ENCODE data around the gene PDE4DIP.
"Not testable (repeated sequence)": the region's sequence is repeated elsewhere in the genome, so short reads cannot be mapped to it uniquely, and the experiment has no call there.

The PDE4DIP gene

DNA sequence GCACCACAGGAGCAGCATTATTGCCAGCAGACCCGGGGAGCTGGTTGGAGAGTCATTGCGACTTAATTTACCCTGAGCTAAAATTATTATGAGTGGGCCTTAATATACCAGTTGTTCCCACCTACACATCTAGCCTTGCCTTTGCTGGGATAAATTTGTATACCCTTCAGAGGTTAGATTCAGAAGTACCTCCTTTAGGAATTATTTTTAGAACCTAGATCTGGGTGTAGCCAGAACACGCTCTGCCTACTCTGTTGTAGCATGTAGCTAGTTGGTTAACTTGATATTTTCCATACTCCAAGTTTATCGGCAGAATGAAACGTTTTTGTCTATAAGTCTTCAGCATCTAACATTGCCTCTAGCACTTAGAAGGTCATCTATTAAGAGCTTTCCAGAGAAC lies 9.1 kb downstream of the PDE4DIP start:
- DNase-seq; H3K4me3 ChIP-seq (ENCODE audit: low read depth, low read length); H3K36me3 ChIP-seq; H3K27ac ChIP-seq; H3K9me3 ChIP-seq (ENCODE audit: severe bottlenecking); H3K27me3 ChIP-seq (ENCODE audit: insufficient read depth, low read depth, severe bottlenecking): not testable (repeated sequence)

GRCh38 chr1:148854063-148854462 lies 9.8 kb downstream of the PDE4DIP start:
- H3K27ac ChIP-seq; H3K9me3 ChIP-seq (ENCODE audit: severe bottlenecking); H3K27me3 ChIP-seq (ENCODE audit: insufficient read depth, low read depth, severe bottlenecking); H3K4me3 ChIP-seq (ENCODE audit: low read depth, low read length); H3K36me3 ChIP-seq; DNase-seq: not testable (repeated sequence)

- not testable (repeated sequence) for H3K9me3 ChIP-seq (ENCODE audit: severe bottlenecking); H3K36me3 ChIP-seq; H3K4me3 ChIP-seq (ENCODE audit: low read depth, low read length); H3K27ac ChIP-seq; H3K27me3 ChIP-seq (ENCODE audit: insufficient read depth, low read depth, severe bottlenecking); DNase-seq
These were observed 11.1 kb downstream of the PDE4DIP start for GRCh38 chr1:148855367-148855766.

- not testable (repeated sequence) for DNase-seq; H3K4me3 ChIP-seq (ENCODE audit: low read depth, low read length); H3K36me3 ChIP-seq; H3K9me3 ChIP-seq (ENCODE audit: severe bottlenecking); H3K27ac ChIP-seq; H3K27me3 ChIP-seq (ENCODE audit: insufficient read depth, low read depth, severe bottlenecking)
These were observed 15.8 kb downstream of the PDE4DIP start for GRCh38 chr1:148860049-148860448.

DNA sequence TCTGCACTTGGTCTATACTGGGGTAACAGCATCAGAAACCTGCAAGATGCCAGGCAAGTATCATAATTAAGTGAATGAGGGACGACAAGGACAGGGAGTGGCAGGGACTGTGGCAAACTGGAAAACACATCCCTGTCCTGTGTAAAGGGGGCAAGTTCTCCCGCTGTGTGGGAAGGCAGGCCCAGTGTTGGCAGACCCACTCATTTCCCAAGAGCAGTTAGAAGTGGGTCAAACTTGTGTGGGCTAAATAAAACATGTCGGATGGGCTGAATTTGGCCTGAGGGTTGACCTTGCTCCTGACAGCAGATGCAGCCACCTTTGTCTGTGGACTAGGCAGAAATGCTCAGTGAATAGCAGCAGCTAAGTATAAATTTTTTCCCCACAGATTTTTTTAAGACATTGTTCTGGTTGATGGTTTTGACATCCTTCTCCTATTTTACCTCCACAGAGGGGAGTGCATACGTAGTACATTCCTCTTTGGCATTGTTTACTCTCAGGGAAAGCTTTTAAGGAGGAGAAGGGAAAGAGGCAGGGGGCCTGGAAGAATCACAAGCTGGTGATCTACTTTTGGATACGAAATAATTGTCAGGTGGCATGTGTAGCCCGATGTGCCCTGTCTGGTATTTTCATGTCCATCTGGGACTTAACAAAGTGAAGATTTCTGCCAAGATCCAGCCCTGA lies 16.5 kb downstream of the PDE4DIP start:
- H3K4me3 ChIP-seq (ENCODE audit: low read depth, low read length); H3K27me3 ChIP-seq (ENCODE audit: insufficient read depth, low read depth, severe bottlenecking); H3K9me3 ChIP-seq (ENCODE audit: severe bottlenecking); DNase-seq; H3K36me3 ChIP-seq; H3K27ac ChIP-seq: not testable (repeated sequence)

GRCh38 chr1:148862590-148862989 lies 18.4 kb downstream of the PDE4DIP start:
- H3K36me3 ChIP-seq; H3K27ac ChIP-seq; DNase-seq; H3K27me3 ChIP-seq (ENCODE audit: insufficient read depth, low read depth, severe bottlenecking); H3K9me3 ChIP-seq (ENCODE audit: severe bottlenecking); H3K4me3 ChIP-seq (ENCODE audit: low read depth, low read length): not testable (repeated sequence)

- not testable (repeated sequence) for DNase-seq; H3K27ac ChIP-seq; H3K36me3 ChIP-seq; H3K4me3 ChIP-seq (ENCODE audit: low read depth, low read length); H3K9me3 ChIP-seq (ENCODE audit: severe bottlenecking); H3K27me3 ChIP-seq (ENCODE audit: insufficient read depth, low read depth, severe bottlenecking)
These were observed 24.9 kb downstream of the PDE4DIP start for GRCh38 chr1:148868924-148869633.

GRCh38 chr1:148869634-148869961 lies 25.4 kb downstream of the PDE4DIP start:
- not testable (repeated sequence) for H3K9me3 ChIP-seq (ENCODE audit: severe bottlenecking); H3K36me3 ChIP-seq; H3K4me3 ChIP-seq (ENCODE audit: low read depth, low read length); DNase-seq; H3K27ac ChIP-seq; H3K27me3 ChIP-seq (ENCODE audit: insufficient read depth, low read depth, severe bottlenecking)

GRCh38 chr1:148874408-148875388 lies 30.5 kb downstream of the PDE4DIP start:
- not testable (repeated sequence) for H3K36me3 ChIP-seq; DNase-seq; H3K9me3 ChIP-seq (ENCODE audit: severe bottlenecking); H3K27me3 ChIP-seq (ENCODE audit: insufficient read depth, low read depth, severe bottlenecking); H3K27ac ChIP-seq; H3K4me3 ChIP-seq (ENCODE audit: low read depth, low read length)

DNA sequence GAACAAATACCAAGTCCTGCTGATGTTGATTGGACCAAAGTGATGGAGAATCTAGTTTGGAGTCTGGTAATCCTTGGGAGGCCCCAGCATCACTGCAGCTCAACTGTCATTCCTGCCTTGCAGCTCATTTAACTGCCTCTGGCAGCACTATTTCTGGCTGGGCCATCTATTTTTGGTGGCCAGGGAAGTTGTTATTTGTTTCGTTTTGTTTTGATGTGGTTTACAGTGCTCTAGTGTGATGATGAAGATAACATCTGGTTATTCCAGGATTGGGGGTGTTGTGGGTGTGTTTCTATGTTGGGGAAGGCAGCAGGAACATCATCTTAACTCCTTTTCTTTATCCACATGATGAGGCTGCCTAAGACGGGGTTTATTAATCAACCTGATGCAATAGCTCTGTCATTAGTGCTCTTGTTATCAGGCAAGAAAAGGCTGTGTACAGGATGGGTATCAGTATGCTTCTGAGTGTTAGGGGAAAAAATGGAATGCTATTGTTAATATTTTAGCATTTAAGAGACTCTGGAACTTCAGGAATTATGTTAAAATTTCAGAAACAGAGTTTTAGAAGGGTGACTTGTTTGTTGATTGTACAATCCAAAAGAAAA lies 35.7 kb downstream of the PDE4DIP start:
- not testable (repeated sequence) for H3K4me3 ChIP-seq (ENCODE audit: low read depth, low read length); H3K9me3 ChIP-seq (ENCODE audit: severe bottlenecking); DNase-seq; H3K36me3 ChIP-seq; H3K27ac ChIP-seq; H3K27me3 ChIP-seq (ENCODE audit: insufficient read depth, low read depth, severe bottlenecking)

GRCh38 chr1:148881261-148881660 lies 37.0 kb downstream of the PDE4DIP start:
- not testable (repeated sequence) for H3K36me3 ChIP-seq

GRCh38 chr1:148885219-148885618 lies 41.0 kb downstream of the PDE4DIP start:
- not testable (repeated sequence) for H3K27me3 ChIP-seq (ENCODE audit: insufficient read depth, low read depth, severe bottlenecking); H3K27ac ChIP-seq; H3K36me3 ChIP-seq

More at GRCh38 chr1:148881261-148881660, 37.0 kb downstream of the PDE4DIP start:
- H3K4me3 ChIP-seq (ENCODE audit: low read depth, low read length); H3K9me3 ChIP-seq (ENCODE audit: severe bottlenecking); H3K27me3 ChIP-seq (ENCODE audit: insufficient read depth, low read depth, severe bottlenecking); H3K27ac ChIP-seq; DNase-seq: not testable (repeated sequence)

DNA sequence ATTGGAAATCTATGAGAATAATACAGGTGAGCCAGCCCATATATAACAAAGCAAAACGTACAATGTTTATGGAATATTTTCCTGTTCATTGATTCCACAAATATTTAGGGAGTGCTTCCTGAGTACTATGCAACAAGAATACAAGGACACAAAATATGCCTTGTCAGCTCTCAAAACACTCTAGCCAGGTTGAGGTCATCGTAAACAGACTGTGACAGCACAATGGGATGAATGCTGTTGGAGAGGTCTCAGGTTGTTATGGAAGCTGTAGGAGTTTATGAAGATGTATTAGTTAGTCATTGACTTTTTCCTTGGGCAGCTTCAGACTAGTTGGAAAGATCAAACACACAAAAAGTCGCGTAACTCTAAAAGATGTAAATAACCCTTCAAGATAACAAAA lies 42.1 kb downstream of the PDE4DIP start:
- not testable (repeated sequence) for H3K27me3 ChIP-seq (ENCODE audit: insufficient read depth, low read depth, severe bottlenecking); H3K27ac ChIP-seq; H3K36me3 ChIP-seq; H3K9me3 ChIP-seq (ENCODE audit: severe bottlenecking); H3K4me3 ChIP-seq (ENCODE audit: low read depth, low read length); DNase-seq

More at GRCh38 chr1:148885219-148885618, 41.0 kb downstream of the PDE4DIP start:
- DNase-seq; H3K9me3 ChIP-seq (ENCODE audit: severe bottlenecking); H3K4me3 ChIP-seq (ENCODE audit: low read depth, low read length): not testable (repeated sequence)

- not testable (repeated sequence) for DNase-seq; H3K4me3 ChIP-seq (ENCODE audit: low read depth, low read length); H3K27ac ChIP-seq; H3K9me3 ChIP-seq (ENCODE audit: severe bottlenecking); H3K27me3 ChIP-seq (ENCODE audit: insufficient read depth, low read depth, severe bottlenecking); H3K36me3 ChIP-seq
These were observed 44.4 kb downstream of the PDE4DIP start for GRCh38 chr1:148888597-148888996.
